Stimulated activated naive CD8-positive, alpha-beta T cell treated with anti-CD3 and anti-CD28 coated beads, Interleukin-15, Interleukin-2, amounts not matched to agents 100 ng/mL and 50 ng/mL, for 24 hours (primary cell): ENCODE results near the gene PLXNA1.

Source experiments
- H3K27ac Mint-ChIP-seq: one replicate; pipeline ENCODE4 v1.8.0; 2021; ENCODE audit warnings: mild to moderate bottlenecking, mixed read lengths
- H3K27me3 Mint-ChIP-seq: one replicate; pipeline ENCODE4 v1.8.0; 2021; ENCODE audit warnings: mixed read lengths
- H3K36me3 Mint-ChIP-seq: one replicate; pipeline ENCODE4 v1.8.0; 2021; ENCODE audit warnings: low read depth, mixed read lengths
- H3K4me1 Mint-ChIP-seq: one replicate; pipeline ENCODE4 v1.8.0; 2021; ENCODE audit warnings: low read depth, mixed read lengths
- H3K4me3 Mint-ChIP-seq: one replicate; pipeline ENCODE4 v1.8.0; 2021; ENCODE audit warnings: mild to moderate bottlenecking, mixed read lengths
- H3K9me3 Mint-ChIP-seq: one replicate; pipeline ENCODE4 v1.8.0; 2021; ENCODE audit warnings: mixed read lengths

PLXNA1 gene

GRCh38 chr3:126945891-126946290, 37.0 kb upstream of the PLXNA1 start:
- H3K4me3 Mint-ChIP-seq = no peak overlapping the region
- H3K27me3 Mint-ChIP-seq = no peaks in the 10 kb centered on the region
- no peaks in the 10 kb centered on the region for H3K4me1 Mint-ChIP-seq
- H3K27ac Mint-ChIP-seq = no peak overlapping the region
- peaks cover 14% of the 10 kb centered on the region for H3K36me3 Mint-ChIP-seq
- no peaks in the 10 kb centered on the region for H3K9me3 Mint-ChIP-seq

GRCh38 chr3:126946405-126946804, 36.5 kb upstream of the PLXNA1 start:
- Mint-ChIP-seq H3K9me3 (no peaks in the 10 kb centered on the region), H3K4me3 (no peak overlapping the region), H3K27ac (no peak overlapping the region), H3K36me3 (peaks cover 14% of the 10 kb centered on the region), H3K4me1 (no peaks in the 10 kb centered on the region), H3K27me3 (no peaks in the 10 kb centered on the region)

GRCh38 chr3:126947429-126947828, 35.5 kb upstream of the PLXNA1 start:
- Mint-ChIP-seq H3K9me3 (no peaks in the 10 kb centered on the region), H3K4me1 (no peaks in the 10 kb centered on the region), H3K27me3 (no peaks in the 10 kb centered on the region), H3K4me3 (no peak overlapping the region), H3K36me3 (peaks cover 8% of the 10 kb centered on the region), H3K27ac (no peak overlapping the region)

- no peak overlapping the region for H3K27ac Mint-ChIP-seq
- H3K4me3 Mint-ChIP-seq = no peak overlapping the region
- H3K9me3 Mint-ChIP-seq = no peaks in the 10 kb centered on the region
- H3K36me3 Mint-ChIP-seq = peaks cover 5% of the 10 kb centered on the region
- no peaks in the 10 kb centered on the region for H3K27me3 Mint-ChIP-seq
- H3K4me1 Mint-ChIP-seq = no peaks in the 10 kb centered on the region
These were observed 33.9 kb upstream of the PLXNA1 start for GRCh38 chr3:126948980-126949535.

GRCh38 chr3:126951561-126951960, 31.4 kb upstream of the PLXNA1 start:
- peaks cover 5% of the 10 kb centered on the region for H3K36me3 Mint-ChIP-seq
- H3K27ac Mint-ChIP-seq = no peak overlapping the region
- no peaks in the 10 kb centered on the region for H3K9me3 Mint-ChIP-seq

GRCh38 chr3:126952261-126952982, 30.5 kb upstream of the PLXNA1 start:
- Mint-ChIP-seq H3K9me3 (no peaks in the 10 kb centered on the region), H3K27ac (no peak overlapping the region), H3K27me3 (no peaks in the 10 kb centered on the region), H3K36me3 (peaks cover 5% of the 10 kb centered on the region), H3K4me3 (no peak overlapping the region), H3K4me1 (no peaks in the 10 kb centered on the region)

More at GRCh38 chr3:126951561-126951960, 31.4 kb upstream of the PLXNA1 start:
- H3K4me1 Mint-ChIP-seq = no peaks in the 10 kb centered on the region
- H3K27me3 Mint-ChIP-seq = no peaks in the 10 kb centered on the region
- no peak overlapping the region for H3K4me3 Mint-ChIP-seq

- Mint-ChIP-seq H3K4me3 (no peak overlapping the region), H3K27me3 (no peaks in the 10 kb centered on the region), H3K27ac (no peak overlapping the region), H3K4me1 (no peaks in the 10 kb centered on the region), H3K9me3 (no peaks in the 10 kb centered on the region), H3K36me3 (peaks cover 5% of the 10 kb centered on the region)
These were observed 29.8 kb upstream of the PLXNA1 start for GRCh38 chr3:126952983-126953660.

- no peaks in the 10 kb centered on the region for H3K4me1 Mint-ChIP-seq
- H3K9me3 Mint-ChIP-seq = no peaks in the 10 kb centered on the region
- no peaks in the 10 kb centered on the region for H3K27me3 Mint-ChIP-seq
- no peaks in the 10 kb centered on the region for H3K36me3 Mint-ChIP-seq
- H3K27ac Mint-ChIP-seq = no peak overlapping the region
- H3K4me3 Mint-ChIP-seq = no peak overlapping the region
These were observed 28.6 kb upstream of the PLXNA1 start for GRCh38 chr3:126954141-126954842.

GRCh38 chr3:126955004-126955790, 27.7 kb upstream of the PLXNA1 start:
- Mint-ChIP-seq H3K4me3 (no peak overlapping the region), H3K27ac (no peak overlapping the region), H3K4me1 (no peaks in the 10 kb centered on the region)

GRCh38 chr3:126956361-126956760, 26.6 kb upstream of the PLXNA1 start:
- Mint-ChIP-seq H3K4me3 (no peak overlapping the region), H3K27ac (no peak overlapping the region), H3K4me1 (no peaks in the 10 kb centered on the region), H3K9me3 (no peaks in the 10 kb centered on the region), H3K27me3 (no peaks in the 10 kb centered on the region), H3K36me3 (peaks cover 5% of the 10 kb centered on the region)

More at GRCh38 chr3:126955004-126955790, 27.7 kb upstream of the PLXNA1 start:
- no peaks in the 10 kb centered on the region for H3K9me3 Mint-ChIP-seq
- H3K27me3 Mint-ChIP-seq = no peaks in the 10 kb centered on the region
- H3K36me3 Mint-ChIP-seq = peaks cover 1% of the 10 kb centered on the region

- H3K27ac Mint-ChIP-seq = no peak overlapping the region
- no peaks in the 10 kb centered on the region for H3K9me3 Mint-ChIP-seq
- H3K36me3 Mint-ChIP-seq = peaks cover 5% of the 10 kb centered on the region
These were observed 25.9 kb upstream of the PLXNA1 start for GRCh38 chr3:126956866-126957650.

GRCh38 chr3:126957776-126958637, 24.9 kb upstream of the PLXNA1 start:
- Mint-ChIP-seq H3K27me3 (no peaks in the 10 kb centered on the region), H3K4me1 (no peaks in the 10 kb centered on the region), H3K9me3 (no peaks in the 10 kb centered on the region), H3K4me3 (no peak overlapping the region), H3K36me3 (peaks cover 5% of the 10 kb centered on the region), H3K27ac (no peak overlapping the region)

More at GRCh38 chr3:126956866-126957650, 25.9 kb upstream of the PLXNA1 start:
- Mint-ChIP-seq H3K4me3 (no peak overlapping the region), H3K4me1 (no peaks in the 10 kb centered on the region), H3K27me3 (no peaks in the 10 kb centered on the region)

GRCh38 chr3:126958638-126959085, 24.3 kb upstream of the PLXNA1 start:
- H3K4me1 Mint-ChIP-seq = no peaks in the 10 kb centered on the region
- peaks cover 5% of the 10 kb centered on the region for H3K36me3 Mint-ChIP-seq
- no peaks in the 10 kb centered on the region for H3K9me3 Mint-ChIP-seq
- no peaks in the 10 kb centered on the region for H3K27me3 Mint-ChIP-seq
- H3K4me3 Mint-ChIP-seq = no peak overlapping the region
- H3K27ac Mint-ChIP-seq = no peak overlapping the region
